Stimulated activated naive CD8-positive, alpha-beta T cell treated with anti-CD3 and anti-CD28 coated beads, Interleukin-15, Interleukin-2, amounts not matched to agents 100 U/mL and 50 U/mL, for 24 hours (primary cell): ENCODE results near the gene LAMTOR2.

Experiments used
- ATAC-seq: fragments of 150-1000 bp; cut with Tn5 transposase; one replicate; pipeline ENCODE4 v1.10.0; 2021
- DNase-seq: peaks from one replicate; pipeline ENCODE4 v3.0.0; 2021

The LAMTOR2 gene

GRCh38 chr1:156076609-156077429, 22.2 kb downstream of the LAMTOR2 start:
- peak; percentile 66 for ATAC-seq
- no peak for DNase-seq

- no peak for ATAC-seq
- DNase-seq = no peak
Measured at GRCh38 chr1:156077430-156077760, 22.8 kb downstream of the LAMTOR2 start.

GRCh38 chr1:156078728-156079127, 24.1 kb downstream of the LAMTOR2 start:
- DNase-seq (no peak), ATAC-seq (no peak)

- ATAC-seq (no peak), DNase-seq (no peak)
Measured at GRCh38 chr1:156079762-156080161, 25.2 kb downstream of the LAMTOR2 start.

GRCh38 chr1:156080241-156080862, 25.8 kb downstream of the LAMTOR2 start:
- DNase-seq (no peak), ATAC-seq (no peak)

- DNase-seq (no peak), ATAC-seq (no peak)
Measured at GRCh38 chr1:156080863-156081179, 26.2 kb downstream of the LAMTOR2 start.

GRCh38 chr1:156081180-156081916, 26.8 kb downstream of the LAMTOR2 start:
- DNase-seq (no peak), ATAC-seq (no peak)

- ATAC-seq (no peak), DNase-seq (no peak)
Measured at GRCh38 chr1:156081917-156082308, 27.3 kb downstream of the LAMTOR2 start.

GRCh38 chr1:156082309-156083091, 27.9 kb downstream of the LAMTOR2 start, which contains the start of gene MEX3A:
Gene MEX3A, minus strand, starts transcription at chr1:156082465. Its CDS starts 467 bp downstream, at chr1:156081998.
- ATAC-seq (peak; percentile 78), DNase-seq (peak; percentile 74)

GRCh38 chr1:156083800-156084790, 29.5 kb downstream of the LAMTOR2 start:
- DNase-seq (no peak), ATAC-seq (no peak)

- no peak for ATAC-seq
- DNase-seq = no peak
Measured at GRCh38 chr1:156086256-156086662, 31.7 kb downstream of the LAMTOR2 start.

GRCh38 chr1:156089704-156090103, 35.1 kb downstream of the LAMTOR2 start:
- DNase-seq (no peak), ATAC-seq (no peak)

GRCh38 chr1:156090138-156090839, 35.7 kb downstream of the LAMTOR2 start:
- no peak for DNase-seq
- peak; percentile 33 for ATAC-seq

- DNase-seq = peak; percentile 92
- ATAC-seq = peak; percentile 94
Measured at GRCh38 chr1:156090840-156091188, 36.2 kb downstream of the LAMTOR2 start.

GRCh38 chr1:156091610-156092009, 37.0 kb downstream of the LAMTOR2 start:
- ATAC-seq (no peak), DNase-seq (no peak)

GRCh38 chr1:156095906-156096508, 41.4 kb downstream of the LAMTOR2 start:
- ATAC-seq (no peak), DNase-seq (peak; percentile 38)

- ATAC-seq = peak; percentile 85
- peak; percentile 93 for DNase-seq
Measured at GRCh38 chr1:156096640-156097391, 42.2 kb downstream of the LAMTOR2 start.

- DNase-seq (peak; percentile 68), ATAC-seq (peak; percentile 51)
Measured at GRCh38 chr1:156097499-156098178, 43.1 kb downstream of the LAMTOR2 start.

- ATAC-seq (no peak), DNase-seq (no peak)
Measured at GRCh38 chr1:156098784-156099183, 44.2 kb downstream of the LAMTOR2 start.
